Astrocyte (in vitro differentiated cells and primary cell): ENCODE data around the gene MYO6. TPM values are rescaled to one million over a fixed set of nuclear protein-coding genes. Genes with fewer than 3 reads are reported as not detected.

Experiments
- DNase-seq: peaks from one replicate; pipeline ENCODE4 v3.0.0-alpha.2; 2010; ENCODE audit warnings: low read depth
- FAIRE-seq: peaks from 2 replicates; lab custom pipeline; 2011; peaks lifted over from hg19 to GRCh38; lab: Jason Lieb, UNC
- H2AFZ ChIP-seq: 2 replicates; pipeline ENCODE4 v1.6.0; 2012; ENCODE audit warnings: low read depth, low read length, inconsistent platforms
- H3K27ac ChIP-seq: 2 replicates; pipeline ENCODE4 v1.5.1; 2011; ENCODE audit warnings: low read depth, low read length, inconsistent platforms
- H3K27me3 ChIP-seq: 2 replicates; pipeline ENCODE4 v1.6.0; 2011; ENCODE audit warnings: low read length, inconsistent platforms; ENCODE audit not compliant: insufficient read depth
- H3K36me3 ChIP-seq: 2 replicates; pipeline ENCODE4 v1.5.1; 2011; ENCODE audit warnings: low read length, inconsistent platforms; ENCODE audit not compliant: insufficient read depth
- H3K4me1 ChIP-seq: 2 replicates; pipeline ENCODE4 v1.5.1; 2011; ENCODE audit warnings: low read length, inconsistent platforms; ENCODE audit not compliant: insufficient read depth
- H3K4me2 ChIP-seq: 2 replicates; pipeline ENCODE4 v1.6.0; 2012; ENCODE audit warnings: low read length, inconsistent platforms
- H3K4me3 ChIP-seq: 2 replicates; pipeline ENCODE4 v1.5.1; 2011; ENCODE audit warnings: low read depth, mild to moderate bottlenecking, low read length, inconsistent platforms; ENCODE audit not compliant: insufficient read depth
- H3K79me2 ChIP-seq: 2 replicates; pipeline ENCODE4 v1.6.0; 2012; ENCODE audit warnings: mild to moderate bottlenecking, low read length, inconsistent platforms; ENCODE audit not compliant: insufficient read depth
- H3K9ac ChIP-seq: 2 replicates; pipeline ENCODE4 v1.6.0; 2012; ENCODE audit warnings: mild to moderate bottlenecking, low read length, inconsistent platforms
- H3K9me3 ChIP-seq: 2 replicates; pipeline ENCODE4 v1.5.1; 2012; ENCODE audit warnings: low read depth, mild to moderate bottlenecking, low read length, inconsistent platforms; ENCODE audit not compliant: insufficient read depth
- H4K20me1 ChIP-seq: 2 replicates; pipeline ENCODE4 v1.6.0; 2012; ENCODE audit warnings: low read length, inconsistent platforms; ENCODE audit not compliant: insufficient read depth
- H3K27ac Mint-ChIP-seq: one replicate; pipeline ENCODE4 v1.8.0; 2021; ENCODE audit warnings: mild to moderate bottlenecking, mixed read lengths; ENCODE audit not compliant: unreplicated experiment
- H3K27me3 Mint-ChIP-seq: one replicate; pipeline ENCODE4 v1.8.0; 2021; ENCODE audit warnings: low read depth, mixed read lengths; ENCODE audit not compliant: unreplicated experiment
- H3K36me3 Mint-ChIP-seq: one replicate; pipeline ENCODE4 v1.8.0; 2021; ENCODE audit warnings: low read depth, mixed read lengths; ENCODE audit not compliant: unreplicated experiment
- H3K4me1 Mint-ChIP-seq: one replicate; pipeline ENCODE4 v1.8.0; 2021; ENCODE audit warnings: low read depth, mixed read lengths; ENCODE audit not compliant: unreplicated experiment
- H3K4me3 Mint-ChIP-seq: one replicate; pipeline ENCODE4 v1.8.0; 2021; ENCODE audit warnings: mild to moderate bottlenecking, moderate library complexity, mixed read lengths; ENCODE audit not compliant: unreplicated experiment
- H3K9me3 Mint-ChIP-seq: one replicate; pipeline ENCODE4 v1.8.0; 2021; ENCODE audit warnings: mild to moderate bottlenecking, mixed read lengths; ENCODE audit not compliant: unreplicated experiment
- EZH2 ChIP-seq: IDR thresholded peaks from 2 replicates; pipeline ENCODE4 v1.6.1; 2012; ENCODE audit warnings: mild to moderate bottlenecking, low read length, inconsistent platforms; ENCODE audit not compliant: insufficient read depth
- total RNA-seq: library from RNA; stranded (reverse); gene quantifications from 2 replicates; pipeline ENCODE4 v1.2.1, GENCODE V29; 2021
- TF ChIP-seq, protein P1 (sequence below): IDR thresholded peaks from 2 replicates; pipeline ENCODE4 v1.5.1; 2011; ENCODE audit warnings: low read depth, mild to moderate bottlenecking, inconsistent platforms, low read length, moderate library complexity; ENCODE audit not compliant: insufficient read depth

The MYO6 gene
- total RNA-seq, 1 donor from 2014 or later: 33.1 TPM

DNA sequence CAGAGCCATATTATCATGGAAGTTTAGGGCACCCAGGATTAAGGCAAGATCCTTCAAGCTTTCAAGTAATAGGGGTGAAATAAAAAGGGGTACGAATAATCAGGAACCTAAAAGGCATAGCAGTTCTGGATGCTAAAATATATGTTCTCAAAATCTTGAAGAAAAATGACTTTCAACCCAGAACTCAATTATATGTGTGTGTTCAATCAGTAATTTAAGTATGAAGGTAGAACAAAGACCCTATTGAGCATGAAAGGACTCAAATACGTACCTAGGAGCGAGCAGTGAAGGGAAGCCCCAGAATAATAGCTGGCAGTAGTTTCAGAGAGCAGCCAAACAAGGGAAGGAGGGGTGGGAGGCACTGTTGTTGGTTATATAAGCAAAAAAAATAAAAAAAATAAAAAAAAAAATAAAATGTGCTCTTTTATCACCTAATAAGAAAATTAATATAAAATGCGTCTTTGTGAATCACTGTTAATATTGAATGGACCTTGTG lies 45.4 kb downstream of the MYO6 start:
- Histone ChIP-seq H3K4me3 (no peak overlapping the region), H4K20me1 (no peaks in the 10 kb centered on the region), H3K4me1 (no peaks in the 10 kb centered on the region), H3K9ac (no peak overlapping the region), H3K9me3 (no peaks in the 10 kb centered on the region), H2AFZ (no peak overlapping the region), H3K36me3 (no peaks in the 10 kb centered on the region), H3K79me2 (no peaks in the 10 kb centered on the region), H3K27me3 (no peaks in the 10 kb centered on the region), H3K27ac (no peak overlapping the region), H3K4me2 (no peak overlapping the region)
- no peaks in the 10 kb centered on the region for H3K36me3 Mint-ChIP-seq
- H3K4me3 Mint-ChIP-seq: no peak overlapping the region
- H3K4me1 Mint-ChIP-seq: peaks cover 20% of the 10 kb centered on the region
- FAIRE-seq: no peak
- H3K9me3 Mint-ChIP-seq: no peaks in the 10 kb centered on the region
- no peak overlapping the region for H3K27ac Mint-ChIP-seq
- no peak for DNase-seq
- no peaks in the 10 kb centered on the region for H3K27me3 Mint-ChIP-seq
- TF ChIP-seq, protein P1, sequence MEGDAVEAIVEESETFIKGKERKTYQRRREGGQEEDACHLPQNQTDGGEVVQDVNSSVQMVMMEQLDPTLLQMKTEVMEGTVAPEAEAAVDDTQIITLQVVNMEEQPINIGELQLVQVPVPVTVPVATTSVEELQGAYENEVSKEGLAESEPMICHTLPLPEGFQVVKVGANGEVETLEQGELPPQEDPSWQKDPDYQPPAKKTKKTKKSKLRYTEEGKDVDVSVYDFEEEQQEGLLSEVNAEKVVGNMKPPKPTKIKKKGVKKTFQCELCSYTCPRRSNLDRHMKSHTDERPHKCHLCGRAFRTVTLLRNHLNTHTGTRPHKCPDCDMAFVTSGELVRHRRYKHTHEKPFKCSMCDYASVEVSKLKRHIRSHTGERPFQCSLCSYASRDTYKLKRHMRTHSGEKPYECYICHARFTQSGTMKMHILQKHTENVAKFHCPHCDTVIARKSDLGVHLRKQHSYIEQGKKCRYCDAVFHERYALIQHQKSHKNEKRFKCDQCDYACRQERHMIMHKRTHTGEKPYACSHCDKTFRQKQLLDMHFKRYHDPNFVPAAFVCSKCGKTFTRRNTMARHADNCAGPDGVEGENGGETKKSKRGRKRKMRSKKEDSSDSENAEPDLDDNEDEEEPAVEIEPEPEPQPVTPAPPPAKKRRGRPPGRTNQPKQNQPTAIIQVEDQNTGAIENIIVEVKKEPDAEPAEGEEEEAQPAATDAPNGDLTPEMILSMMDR: no peak
- no peak for TF ChIP-seq EZH2

DNA sequence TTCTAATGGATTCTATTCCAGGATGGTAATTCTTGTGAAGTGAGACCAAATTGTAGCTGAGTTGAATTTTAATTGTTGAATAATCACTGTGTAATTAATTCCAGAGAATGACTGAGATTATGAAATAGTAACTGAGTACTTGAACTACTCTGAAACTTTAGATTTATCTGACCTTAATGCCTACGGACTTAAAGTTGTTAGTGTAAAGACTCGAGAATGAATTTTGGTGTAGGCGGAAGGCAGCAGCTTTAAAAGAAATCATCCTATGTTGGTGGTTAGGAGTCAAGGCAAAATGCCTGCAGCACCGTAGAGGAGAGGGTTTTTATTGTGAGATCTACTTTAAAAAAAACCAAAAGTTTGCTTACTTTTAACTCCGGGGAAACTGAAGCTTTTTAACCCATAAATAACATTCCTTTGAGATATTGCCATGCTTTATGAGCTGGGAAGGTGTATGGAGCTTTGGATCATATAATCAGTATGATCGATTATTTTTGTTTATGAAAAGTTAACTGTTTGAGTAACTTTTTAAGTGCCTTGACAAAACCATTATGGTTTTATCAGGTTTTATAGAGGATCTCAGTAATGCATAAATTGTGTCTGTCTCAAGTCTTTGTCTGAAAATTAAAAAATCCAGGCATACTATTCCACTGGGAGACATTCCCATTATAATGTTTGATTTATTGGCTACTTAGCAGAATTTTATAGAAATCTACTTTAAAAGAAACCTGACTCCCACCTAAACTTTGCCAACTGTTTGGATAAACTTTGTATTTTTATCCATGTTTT lies 46.1 kb downstream of the MYO6 start:
- Mint-ChIP-seq H3K36me3 (no peaks in the 10 kb centered on the region), H3K4me3 (peak overlapping the region; percentile 3), H3K27ac (no peak overlapping the region), H3K9me3 (no peaks in the 10 kb centered on the region), H3K27me3 (no peaks in the 10 kb centered on the region), H3K4me1 (peaks cover 24% of the 10 kb centered on the region)
- Histone ChIP-seq H3K36me3 (no peaks in the 10 kb centered on the region), H3K27me3 (no peaks in the 10 kb centered on the region), H3K9ac (no peak overlapping the region), H3K9me3 (no peaks in the 10 kb centered on the region), H3K79me2 (no peaks in the 10 kb centered on the region), H4K20me1 (no peaks in the 10 kb centered on the region), H3K27ac (no peak overlapping the region), H2AFZ (no peak overlapping the region), H3K4me3 (no peak overlapping the region), H3K4me1 (no peaks in the 10 kb centered on the region), H3K4me2 (peak overlapping the region; percentile 34)
- TF ChIP-seq, protein P1: no peak
- no peak for TF ChIP-seq EZH2
- FAIRE-seq: no peak
- peak; percentile 9 for DNase-seq

DNA sequence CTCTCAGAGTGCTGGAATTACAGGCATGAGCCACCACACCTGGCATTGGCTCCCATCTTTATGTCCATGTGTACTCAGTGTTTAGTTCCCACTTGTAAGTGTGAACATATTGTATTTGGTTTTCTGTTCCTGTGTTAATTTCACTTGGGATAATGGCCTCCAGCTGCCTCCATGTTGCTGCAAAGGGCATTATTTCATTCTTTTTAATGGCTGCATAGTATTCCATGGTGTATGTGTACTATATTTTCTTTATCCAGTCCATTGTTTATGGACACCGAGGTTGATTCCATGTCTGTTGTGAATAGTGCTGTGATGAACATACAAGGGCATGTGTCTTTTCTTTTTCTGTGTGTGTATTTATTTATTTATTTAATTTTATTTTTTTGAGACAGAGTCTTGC lies 47.7 kb downstream of the MYO6 start:
- no peak overlapping the region for H3K9ac ChIP-seq
- DNase-seq (no peak), FAIRE-seq (no peak)
- H3K36me3 ChIP-seq: no peaks in the 10 kb centered on the region
- Mint-ChIP-seq H3K9me3 (no peaks in the 10 kb centered on the region), H3K36me3 (no peaks in the 10 kb centered on the region), H3K27me3 (no peaks in the 10 kb centered on the region), H3K27ac (no peak overlapping the region), H3K4me1 (peaks cover 23% of the 10 kb centered on the region), H3K4me3 (no peak overlapping the region)
- no peak overlapping the region for H3K4me2 ChIP-seq
- H3K4me3 ChIP-seq: no peak overlapping the region
- TF ChIP-seq, protein P1: no peak
- TF ChIP-seq EZH2: no peak
- H4K20me1 ChIP-seq: no peaks in the 10 kb centered on the region
- no peaks in the 10 kb centered on the region for H3K4me1 ChIP-seq
- H3K9me3 ChIP-seq: no peaks in the 10 kb centered on the region
- H3K27me3 ChIP-seq: no peaks in the 10 kb centered on the region
- H3K27ac ChIP-seq: no peak overlapping the region
- H2AFZ ChIP-seq: no peak overlapping the region
- H3K79me2 ChIP-seq: no peaks in the 10 kb centered on the region
